Measurements from ENCODE around the gene CYLC1. TPM values are rescaled to one million over a fixed set of nuclear protein-coding genes. Genes with fewer than 3 reads are reported as not detected.
A peak's percentile ranks its signal among the peaks of the same experiment; 100 is the strongest.

Gene CYLC1, protein sequence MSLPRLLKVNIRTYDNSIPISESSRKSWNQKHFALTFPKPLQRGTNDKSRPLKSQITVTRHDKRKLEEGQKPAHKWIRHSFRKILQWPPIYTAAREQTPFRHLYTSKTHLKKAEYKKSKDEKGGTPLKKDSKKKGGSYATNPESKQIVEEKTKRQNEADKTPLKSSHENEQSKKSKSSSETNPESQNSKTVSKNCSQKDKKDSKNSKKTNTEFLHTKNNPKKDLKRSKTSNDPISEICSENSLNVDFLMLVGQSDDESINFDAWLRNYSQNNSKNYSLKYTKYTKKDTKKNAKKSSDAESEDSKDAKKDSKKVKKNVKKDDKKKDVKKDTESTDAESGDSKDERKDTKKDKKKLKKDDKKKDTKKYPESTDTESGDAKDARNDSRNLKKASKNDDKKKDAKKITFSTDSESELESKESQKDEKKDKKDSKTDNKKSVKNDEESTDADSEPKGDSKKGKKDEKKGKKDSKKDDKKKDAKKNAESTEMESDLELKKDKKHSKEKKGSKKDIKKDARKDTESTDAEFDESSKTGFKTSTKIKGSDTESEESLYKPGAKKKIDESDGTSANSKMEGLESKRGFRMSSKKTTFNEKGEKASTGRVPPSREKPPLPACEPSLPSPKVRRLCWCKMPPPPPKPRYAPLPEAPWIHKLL
- not detected in 2 replicates for total RNA-seq

DNA sequence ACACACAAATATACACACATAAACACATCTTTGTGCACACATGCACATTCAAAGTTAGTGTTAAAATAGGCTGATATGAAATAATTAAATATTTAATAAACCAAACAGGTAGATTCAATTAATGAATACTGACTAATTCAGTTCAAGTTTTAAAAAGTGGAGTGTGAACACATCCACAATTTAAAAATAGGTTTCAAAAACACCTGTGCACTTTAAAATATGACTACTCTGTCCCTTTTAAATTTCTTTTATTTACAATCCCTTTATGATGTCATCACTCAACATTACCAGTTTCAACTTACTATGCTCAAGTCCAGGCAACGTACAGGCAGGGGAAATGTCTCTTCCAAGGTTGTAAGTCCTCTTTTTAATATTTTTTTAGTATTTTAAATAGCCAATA, at the start of gene CYLC1:
Gene CYLC1 (plus strand): TSS at position 301 of the 400 bp plus-strand sequence. CDS start 37 bp downstream, at position 338.
- no peak for DNase-seq

DNA sequence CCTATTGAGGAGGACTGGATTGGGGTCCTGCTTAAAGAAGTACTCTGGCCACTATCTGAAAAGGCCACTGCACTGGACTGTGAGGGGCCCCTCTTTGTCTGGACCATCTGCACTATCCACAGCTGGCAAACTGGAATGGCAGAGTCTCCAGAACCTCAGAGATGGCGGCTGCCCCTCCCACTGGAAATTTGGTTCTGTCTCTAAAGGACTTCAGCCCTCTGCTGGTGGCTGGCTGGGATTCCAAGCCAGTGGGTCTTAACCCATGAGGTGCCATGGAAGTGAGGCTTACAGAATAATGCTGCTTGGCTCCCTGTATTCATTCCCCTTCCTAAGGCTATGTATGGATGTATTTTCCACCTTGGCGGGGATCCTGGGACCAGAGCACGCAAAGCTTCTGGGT, 41.6 kb upstream of the CYLC1 start:
- DNase-seq, result no peak

DNA sequence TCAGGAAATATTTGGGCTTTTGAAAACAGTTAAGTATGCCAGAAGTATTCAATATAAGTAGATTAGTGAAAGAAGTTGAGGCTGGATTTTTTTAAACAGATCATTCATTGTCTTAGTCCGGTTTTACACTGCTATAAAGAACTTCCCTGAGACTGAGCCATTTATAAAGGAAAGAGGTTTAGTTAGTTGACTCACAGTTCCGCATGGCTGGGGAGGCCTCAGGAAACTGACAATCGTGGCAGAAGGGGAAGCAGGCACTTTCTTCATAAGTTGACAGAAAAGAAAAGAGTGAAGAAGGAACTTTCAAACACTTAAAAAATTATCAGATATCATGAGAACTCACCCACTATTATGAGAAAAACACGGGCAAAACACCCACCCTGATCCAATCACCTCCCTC, 31.1 kb upstream of the CYLC1 start:
- no peak for DNase-seq

- DNase-seq, result peak; percentile 35
Observed at GRCh38 chrX:83845397-83845796, 15.5 kb upstream of the CYLC1 start.

DNA sequence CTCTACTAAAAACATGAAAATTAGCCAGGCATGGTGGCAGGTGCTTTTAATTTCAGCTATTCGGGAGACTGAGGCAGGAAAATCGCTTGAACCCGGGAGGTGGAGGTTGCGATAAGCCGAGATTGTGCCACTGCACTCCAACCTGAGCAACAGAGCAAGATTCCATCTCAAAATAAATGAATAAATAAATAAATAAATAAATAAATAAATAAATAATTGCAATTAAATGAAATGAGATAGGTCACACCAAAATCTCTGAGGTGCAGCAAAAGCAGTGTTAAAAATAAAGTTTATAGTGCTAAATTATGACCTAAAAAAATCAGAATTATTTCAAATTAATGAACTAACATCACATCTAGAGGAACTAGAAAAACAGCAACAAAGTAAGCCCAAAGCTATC, 13.6 kb upstream of the CYLC1 start:
- no peak for DNase-seq

- no peak for DNase-seq
Observed at GRCh38 chrX:83888585-83888984, 27.6 kb downstream of the CYLC1 start.

GRCh38 chrX:83892433-83892832, 31.5 kb downstream of the CYLC1 start:
- no peak for DNase-seq

DNA sequence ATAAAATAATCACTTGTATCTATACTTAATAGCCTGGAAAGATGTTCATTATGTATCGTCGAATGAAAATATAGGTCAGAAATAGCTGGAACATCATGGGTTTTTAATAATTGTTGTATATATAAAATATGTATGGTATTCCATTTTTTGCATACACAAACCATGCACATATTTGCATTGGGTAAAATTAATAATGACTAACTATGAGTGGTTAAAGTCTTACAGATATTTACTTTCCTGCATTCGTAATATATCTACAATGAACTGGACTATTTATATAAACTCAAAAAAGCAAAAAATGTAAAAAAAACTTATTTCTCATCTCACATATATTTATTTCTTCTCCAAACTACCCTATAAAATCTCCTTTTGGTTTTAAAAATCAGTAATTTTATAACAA, 46.0 kb downstream of the CYLC1 start:
- no peak for DNase-seq

DNA sequence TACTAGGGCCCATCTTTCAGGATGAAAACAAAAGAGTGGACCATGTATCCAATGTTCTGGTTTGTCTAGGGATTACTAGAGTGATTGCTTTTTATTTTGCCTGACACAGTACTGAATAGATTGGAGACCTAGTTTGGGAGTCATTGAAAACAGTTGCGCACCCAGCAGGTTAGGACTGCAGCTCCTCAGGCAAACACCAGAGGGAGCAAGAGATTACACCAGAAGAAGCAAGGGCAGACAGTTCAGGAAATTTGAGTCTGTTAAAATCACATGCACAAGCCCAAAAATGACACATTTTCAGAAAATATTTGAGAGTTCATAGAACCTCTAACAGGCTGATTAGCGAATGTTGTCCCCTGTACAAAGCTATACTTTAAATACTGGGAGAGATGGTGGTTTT, 55.6 kb downstream of the CYLC1 start:
- peak; percentile 2 for DNase-seq

DNA sequence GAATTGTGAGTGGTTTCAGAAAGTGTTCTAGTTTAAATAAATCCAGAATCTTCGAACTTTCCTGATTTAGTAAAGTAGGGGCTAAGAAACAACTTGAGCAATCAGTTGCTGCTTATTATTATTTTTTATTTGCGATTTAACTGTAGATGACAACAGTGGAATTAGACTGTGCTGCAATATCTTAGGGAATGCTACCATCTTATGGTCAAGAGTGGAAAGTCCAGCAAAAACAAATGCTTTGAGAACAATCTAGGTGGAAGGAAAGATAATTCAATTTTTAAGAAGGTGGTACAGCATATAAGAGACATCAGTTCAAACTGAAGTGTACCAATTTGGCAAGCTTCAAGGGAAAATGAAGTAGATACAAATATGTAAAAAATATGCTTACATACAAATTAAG, 73.3 kb downstream of the CYLC1 start:
- DNase-seq, result no peak

Measured in dermis blood vessel endothelial cell (primary cell).